ENCODE data around the gene GYS1.

- no peak for TF ChIP-seq CTCF (IDR thresholded peaks at IDR 0.05)
- no peak for TF ChIP-seq POLR2AphosphoS5 (IDR thresholded peaks at IDR 0.05)
- no peak for TF ChIP-seq EP300 (IDR thresholded peaks at IDR 0.05)
Measured at GRCh38 chr19:48970139-48970766, 22.9 kb downstream of the GYS1 start.

Measured in stomach (tissue), 4 donors.